ENCODE measurements around the gene FRAT2.

The FRAT2 gene

DNA sequence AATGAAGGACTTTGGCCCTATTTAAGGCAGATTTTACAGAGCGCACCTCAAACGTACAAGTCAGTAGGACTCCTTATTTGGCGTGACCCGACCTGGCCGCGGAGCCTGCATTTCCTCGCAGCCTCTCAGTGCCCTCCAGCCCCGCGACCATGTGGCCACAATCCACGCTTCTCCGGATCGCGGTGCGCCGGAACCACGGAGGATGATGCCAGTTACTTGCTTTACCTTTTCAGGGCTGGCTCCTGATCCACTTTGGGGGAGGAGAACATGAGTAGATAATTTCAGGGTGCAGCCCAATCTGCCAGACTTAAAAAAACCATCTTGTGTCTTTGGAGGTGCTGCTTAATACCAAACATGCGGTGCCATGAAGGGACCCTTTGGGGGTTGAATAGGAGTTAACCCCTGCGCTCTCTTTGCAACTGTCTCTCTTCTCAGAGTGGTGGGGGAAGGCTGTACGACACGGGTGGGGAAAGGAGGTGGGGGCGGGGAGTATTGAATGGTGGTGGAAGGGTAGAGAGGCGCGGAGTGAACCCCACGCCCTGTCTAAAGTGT, 14.0 kb downstream of the FRAT2 start:
- TF ChIP-seq POU2F2 (IDR thresholded peaks at IDR 0.05; ENCODE audit: low read depth, low read length) (no peak), TAF1 (IDR thresholded peaks at IDR 0.05; ENCODE audit: low read depth, low read length) (no peak), POLR2A (IDR thresholded peaks at IDR 0.05; ENCODE audit: low read depth, low read length) (no peak), PAX5 (IDR thresholded peaks at IDR 0.05; ENCODE audit: insufficient read depth, low read length, severe bottlenecking) (no peak), POLR2AphosphoS5 (IDR thresholded peaks at IDR 0.05; ENCODE audit: low read depth, low read length) (no peak), SPI1 (IDR thresholded peaks at IDR 0.05; ENCODE audit: low read depth, low read length) (no peak)
- no peak for DNase-seq (ENCODE audit: insufficient read length, low spot score)
- peak; percentile 55 for FAIRE-seq

DNA sequence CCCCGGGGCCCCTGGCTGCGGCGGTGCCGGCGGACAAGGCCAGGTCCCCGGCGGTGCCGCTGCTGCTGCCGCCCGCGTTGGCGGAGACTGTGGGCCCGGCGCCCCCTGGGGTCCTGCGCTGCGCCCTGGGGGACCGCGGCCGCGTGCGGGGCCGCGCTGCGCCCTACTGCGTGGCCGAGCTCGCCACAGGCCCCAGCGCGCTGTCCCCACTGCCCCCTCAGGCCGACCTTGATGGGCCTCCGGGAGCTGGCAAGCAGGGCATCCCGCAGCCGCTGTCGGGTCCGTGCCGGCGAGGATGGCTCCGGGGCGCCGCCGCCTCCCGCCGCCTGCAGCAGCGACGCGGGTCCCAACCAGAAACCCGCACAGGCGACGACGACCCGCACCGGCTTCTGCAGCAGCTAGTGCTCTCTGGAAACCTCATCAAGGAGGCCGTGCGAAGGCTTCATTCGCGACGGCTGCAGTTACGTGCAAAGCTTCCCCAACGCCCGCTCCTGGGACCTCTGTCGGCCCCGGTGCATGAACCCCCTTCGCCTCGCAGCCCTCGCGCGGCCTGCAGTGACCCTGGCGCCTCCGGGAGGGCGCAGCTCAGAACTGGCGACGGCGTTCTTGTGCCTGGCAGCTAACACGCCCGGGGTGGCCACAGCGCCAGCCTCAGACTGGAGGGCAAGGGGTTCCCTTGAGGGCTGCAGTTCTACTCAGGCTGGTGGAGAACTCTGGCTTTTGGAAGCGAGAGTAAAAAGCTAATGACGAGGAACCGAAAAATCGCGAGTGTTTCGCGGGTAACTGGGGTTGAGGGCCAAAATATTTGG, 14.7 kb downstream of the FRAT2 start:
- FAIRE-seq (no peak), DNase-seq (ENCODE audit: insufficient read length, low spot score) (no peak)
- TF ChIP-seq SPI1 (IDR thresholded peaks at IDR 0.05; ENCODE audit: low read depth, low read length): no peak
- TF ChIP-seq TAF1 (IDR thresholded peaks at IDR 0.05; ENCODE audit: low read depth, low read length): no peak

DNA sequence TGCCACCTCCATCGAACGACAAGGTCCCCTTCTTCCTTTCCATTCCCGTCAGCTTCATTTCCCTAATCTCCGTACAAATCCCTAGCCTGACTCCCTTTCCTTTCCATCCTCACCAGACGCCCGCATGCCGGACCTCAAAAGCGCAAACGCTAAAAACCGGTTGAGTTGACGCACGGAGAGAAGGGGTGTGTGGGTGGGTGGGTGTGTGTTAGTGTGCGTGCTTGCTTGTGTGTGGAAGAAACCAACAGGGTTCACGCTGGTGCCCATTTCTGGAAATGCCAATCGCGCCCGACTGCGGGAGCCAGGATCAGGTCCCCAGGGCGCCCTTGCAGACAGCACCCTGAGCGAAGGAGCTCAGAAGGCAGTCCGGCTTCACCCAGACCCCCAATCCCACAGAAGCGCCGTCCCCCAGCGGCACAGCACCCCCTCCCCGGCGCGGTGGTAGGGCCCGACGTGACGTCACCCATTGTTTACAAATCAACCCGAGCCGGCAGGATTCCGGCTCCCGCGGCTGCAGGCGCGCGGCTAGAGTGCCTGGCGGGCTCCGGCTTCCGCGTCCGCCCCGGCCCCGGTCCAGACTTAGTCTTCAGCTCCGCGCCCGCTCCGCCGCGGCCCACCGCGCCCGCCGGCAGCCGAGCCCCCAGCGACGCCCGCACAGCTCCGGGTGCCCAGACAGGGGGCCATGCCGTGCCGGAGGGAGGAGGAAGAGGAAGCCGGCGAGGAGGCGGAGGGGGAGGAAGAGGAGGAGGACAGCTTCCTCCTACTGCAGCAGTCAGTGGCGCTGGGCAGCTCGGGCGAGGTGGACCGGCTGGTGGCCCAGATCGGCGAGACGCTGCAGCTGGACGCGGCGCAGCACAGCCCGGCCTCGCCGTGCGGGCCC, 15.5 kb downstream of the FRAT2 start, which contains the start of gene FRAT1:
Gene FRAT1 (plus strand): TSS at position 500 of the 880 bp plus-strand sequence. CDS start 183 bp downstream, at position 683.
- peak; percentile 94 for FAIRE-seq
- TF ChIP-seq POLR2A (IDR thresholded peaks at IDR 0.05; ENCODE audit: low read depth, low read length) (no peak), SPI1 (IDR thresholded peaks at IDR 0.05; ENCODE audit: low read depth, low read length) (peak; percentile 15; the same call in 1 of the 2 replicates), POU2F2 (IDR thresholded peaks at IDR 0.05; ENCODE audit: low read depth, low read length) (no peak)
- DNase-seq (ENCODE audit: insufficient read length, low spot score): peak; percentile 68

DNA sequence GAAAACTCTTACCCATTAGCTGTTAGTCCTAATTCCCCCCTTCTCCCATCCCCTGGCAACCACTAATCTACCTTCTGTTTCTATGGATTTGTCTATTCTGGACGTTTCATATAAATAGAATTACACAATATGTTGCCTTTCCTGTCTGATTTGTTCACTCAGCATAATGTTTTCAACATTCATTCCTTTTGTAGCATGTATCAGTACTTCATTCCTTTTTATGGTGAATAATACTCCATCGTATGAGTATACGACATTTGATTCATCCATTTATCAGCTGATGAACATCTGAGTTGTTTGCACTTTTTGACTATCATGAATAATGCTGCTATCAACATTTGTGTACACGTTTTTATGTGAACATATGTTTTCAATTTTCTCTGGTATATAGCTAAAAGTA, 19.9 kb downstream of the FRAT2 start:
- TF ChIP-seq POU2F2 (IDR thresholded peaks at IDR 0.05; ENCODE audit: low read depth, low read length) (no peak), POLR2AphosphoS5 (IDR thresholded peaks at IDR 0.05; ENCODE audit: low read depth, low read length) (no peak), POLR2A (IDR thresholded peaks at IDR 0.05; ENCODE audit: low read depth, low read length) (no peak), SPI1 (IDR thresholded peaks at IDR 0.05; ENCODE audit: low read depth, low read length) (no peak), PAX5 (IDR thresholded peaks at IDR 0.05; ENCODE audit: insufficient read depth, low read length, severe bottlenecking) (no peak), TAF1 (IDR thresholded peaks at IDR 0.05; ENCODE audit: low read depth, low read length) (no peak)
- FAIRE-seq: no peak

DNA sequence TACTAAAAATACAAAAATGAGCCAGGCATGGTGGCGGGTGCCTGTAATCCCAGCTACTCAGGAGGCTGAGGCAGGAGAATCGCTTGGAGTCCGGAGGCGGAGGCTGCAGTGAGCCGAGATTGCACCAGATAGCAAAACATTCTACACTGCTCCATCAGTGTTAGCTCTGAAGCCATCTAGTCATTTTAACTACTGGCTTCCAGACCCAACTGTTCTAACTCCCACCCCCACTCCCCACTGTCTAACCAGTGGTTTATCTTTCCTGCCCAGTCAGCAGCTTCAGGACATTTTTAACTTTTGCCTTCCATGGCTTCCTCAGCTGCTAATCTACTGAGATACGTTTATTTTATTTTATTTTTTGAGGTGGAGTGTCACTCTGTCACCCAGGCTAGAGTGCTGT, 21.6 kb downstream of the FRAT2 start:
- DNase-seq (ENCODE audit: insufficient read length, low spot score) (no peak), FAIRE-seq (no peak)
- TF ChIP-seq PAX5 (IDR thresholded peaks at IDR 0.05; ENCODE audit: insufficient read depth, low read length, severe bottlenecking) (no peak), POU2F2 (IDR thresholded peaks at IDR 0.05; ENCODE audit: low read depth, low read length) (no peak), TAF1 (IDR thresholded peaks at IDR 0.05; ENCODE audit: low read depth, low read length) (no peak), SPI1 (IDR thresholded peaks at IDR 0.05; ENCODE audit: low read depth, low read length) (no peak), POLR2AphosphoS5 (IDR thresholded peaks at IDR 0.05; ENCODE audit: low read depth, low read length) (no peak), POLR2A (IDR thresholded peaks at IDR 0.05; ENCODE audit: low read depth, low read length) (no peak)

More for the DNA sequence above, 19.9 kb downstream of the FRAT2 start:
- DNase-seq (ENCODE audit: insufficient read length, low spot score): no peak

DNA sequence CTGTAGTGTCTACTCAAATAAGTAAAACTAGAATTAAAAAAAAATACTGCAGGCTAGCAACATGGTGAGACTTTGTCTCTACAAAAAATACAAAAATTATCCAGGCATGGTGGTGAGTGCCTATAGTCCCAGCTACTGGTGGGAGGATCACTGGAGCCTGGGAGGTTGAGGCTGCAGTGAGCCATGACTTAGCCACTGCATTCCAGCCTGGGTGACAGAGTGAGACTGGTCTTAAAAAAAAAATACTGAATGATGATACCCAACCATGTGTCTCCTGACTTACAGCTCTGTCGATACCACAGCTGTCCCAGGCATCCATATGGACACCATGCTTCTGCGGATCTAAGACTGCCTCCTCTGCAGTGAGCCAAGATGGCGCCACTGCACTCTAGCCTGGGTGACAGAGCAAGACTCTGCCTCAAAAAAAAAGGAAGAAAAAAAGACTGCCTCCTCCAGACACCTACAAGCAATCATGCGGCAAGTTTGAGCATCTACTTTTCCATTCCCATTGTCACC, 23.4 kb downstream of the FRAT2 start:
- no peak for FAIRE-seq
- no peak for DNase-seq (ENCODE audit: insufficient read length, low spot score)
- TF ChIP-seq SPI1 (IDR thresholded peaks at IDR 0.05; ENCODE audit: low read depth, low read length): no peak
- no peak for TF ChIP-seq PAX5 (IDR thresholded peaks at IDR 0.05; ENCODE audit: insufficient read depth, low read length, severe bottlenecking)
- no peak for TF ChIP-seq POLR2A (IDR thresholded peaks at IDR 0.05; ENCODE audit: low read depth, low read length)
- TF ChIP-seq TAF1 (IDR thresholded peaks at IDR 0.05; ENCODE audit: low read depth, low read length): no peak
- no peak for TF ChIP-seq POU2F2 (IDR thresholded peaks at IDR 0.05; ENCODE audit: low read depth, low read length)
- TF ChIP-seq POLR2AphosphoS5 (IDR thresholded peaks at IDR 0.05; ENCODE audit: low read depth, low read length): no peak

DNA sequence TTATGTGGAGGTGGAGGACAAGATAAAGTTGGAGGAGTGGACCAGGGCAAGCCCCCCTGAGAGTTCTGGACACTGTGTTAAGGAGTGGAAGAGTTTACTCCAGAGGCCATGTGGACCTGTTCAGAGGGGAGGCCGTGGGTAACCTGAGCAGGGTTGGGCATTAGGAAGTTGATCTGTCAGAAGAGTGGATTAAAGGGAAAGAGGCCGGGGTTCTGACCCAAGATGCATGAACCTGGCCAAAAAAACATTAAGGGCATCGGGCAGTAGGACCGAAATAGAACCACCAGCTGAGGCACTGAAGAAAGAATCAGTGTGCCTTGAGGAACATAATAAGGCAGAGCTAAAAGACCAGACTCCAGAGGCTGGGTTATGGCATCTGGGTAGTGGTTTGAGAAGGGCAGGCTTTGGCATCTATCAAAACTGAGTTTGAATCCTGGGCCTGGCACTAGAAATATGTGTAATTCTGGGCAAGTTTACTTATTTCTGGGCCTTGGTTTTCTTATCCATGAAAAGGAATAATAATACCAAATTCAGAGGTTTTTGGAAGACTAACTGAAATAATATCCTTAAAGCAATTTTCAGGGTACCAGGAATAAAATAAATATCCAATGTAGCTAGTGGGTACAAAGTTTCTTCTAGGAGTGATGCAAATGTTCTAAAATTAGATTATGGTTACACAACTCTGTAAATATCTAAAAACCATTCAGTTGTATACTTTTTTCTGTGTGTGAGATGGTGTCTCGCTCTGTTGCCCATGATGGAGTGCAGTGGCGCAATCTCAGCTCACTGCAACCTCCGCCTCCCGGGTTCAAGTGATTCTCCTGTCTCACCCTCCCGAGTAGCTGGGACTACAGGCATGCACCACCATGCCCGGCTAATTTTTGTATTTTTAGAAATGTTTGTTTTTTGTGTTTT, 26.4 kb downstream of the FRAT2 start:
- FAIRE-seq (no peak), DNase-seq (ENCODE audit: insufficient read length, low spot score) (no peak)
- TF ChIP-seq TAF1 (IDR thresholded peaks at IDR 0.05; ENCODE audit: low read depth, low read length): no peak
- no peak for TF ChIP-seq POLR2AphosphoS5 (IDR thresholded peaks at IDR 0.05; ENCODE audit: low read depth, low read length)
- no peak for TF ChIP-seq SPI1 (IDR thresholded peaks at IDR 0.05; ENCODE audit: low read depth, low read length)
- TF ChIP-seq POU2F2 (IDR thresholded peaks at IDR 0.05; ENCODE audit: low read depth, low read length): no peak
- TF ChIP-seq PAX5 (IDR thresholded peaks at IDR 0.05; ENCODE audit: insufficient read depth, low read length, severe bottlenecking): no peak
- no peak for TF ChIP-seq POLR2A (IDR thresholded peaks at IDR 0.05; ENCODE audit: low read depth, low read length)

DNA sequence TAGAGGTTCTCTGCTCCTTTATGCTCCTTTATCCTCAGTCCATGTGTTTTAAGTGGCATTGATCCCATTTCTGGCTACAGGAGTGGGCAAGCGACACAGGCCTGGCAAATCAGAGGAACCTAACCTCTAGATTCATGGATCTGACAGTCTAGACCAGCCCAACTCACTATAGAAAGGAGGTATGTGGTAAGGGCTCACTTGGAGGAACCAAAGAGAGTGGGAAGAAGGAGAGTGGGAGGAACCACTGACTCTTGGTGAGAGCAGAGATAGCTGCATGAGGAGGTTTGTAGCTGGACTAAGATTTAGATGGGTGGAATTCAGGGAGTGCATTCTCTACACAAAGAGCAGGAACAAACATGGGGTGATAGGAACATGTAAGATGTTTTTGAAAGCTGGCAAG, 27.1 kb downstream of the FRAT2 start:
- no peak for TF ChIP-seq PAX5 (IDR thresholded peaks at IDR 0.05; ENCODE audit: insufficient read depth, low read length, severe bottlenecking)
- DNase-seq (ENCODE audit: insufficient read length, low spot score) (no peak), FAIRE-seq (no peak)
